BJ (cell line): ENCODE data around the gene KRAS. TPM values are rescaled to one million over a fixed set of nuclear protein-coding genes. Genes with fewer than 3 reads are reported as not detected.

ENCODE experiments used
- CTCF ChIA-PET: fragments of 350-600 bp; formaldehyde crosslinking; extraction: SDS; loops from one replicate; lab custom pipeline; 2021; ENCODE audit warnings: antibody characterized with exemption, inconsistent platforms; lab: Yijun Ruan, JAX
- POLR2A ChIA-PET: fragments of 300-600 bp; sonication (Branson Sonifier 250); formaldehyde crosslinking; extraction: SDS; loops from one replicate; lab custom pipeline; 2021; ENCODE audit warnings: antibody characterized with exemption; lab: Charles Lee
- DNase-seq: peaks from one replicate; pipeline ENCODE4 v3.0.0-alpha.2; 2011; ENCODE audit warnings: low read depth
- H3K27me3 ChIP-seq: 2 replicates; pipeline ENCODE4 v1.6.0; 2011; ENCODE audit warnings: low read length; ENCODE audit not compliant: control insufficient read depth, insufficient read depth
- H3K36me3 ChIP-seq: 2 replicates; pipeline ENCODE4 v1.5.1; 2011; ENCODE audit warnings: low read length; ENCODE audit not compliant: control insufficient read depth, insufficient read depth
- H3K4me3 ChIP-seq: 2 replicates; pipeline ENCODE4 v1.5.1; 2011; ENCODE audit warnings: low read depth, mild to moderate bottlenecking, control low read depth, low read length
- polyA plus RNA-seq: library from polyadenylated mRNA; depleted of rRNA; stranded (reverse); fragments of >200 nt; gene quantifications from 2 replicates; pipeline ENCODE4 v1.2.3, GENCODE V29; 2011
- TF ChIP-seq, protein P1 (sequence below): IDR thresholded peaks from 2 replicates; pipeline ENCODE4 v1.5.1; 2011; ENCODE audit warnings: low read depth, mild to moderate bottlenecking, control low read depth, inconsistent platforms, low read length, moderate library complexity; ENCODE audit not compliant: insufficient read depth

KRAS gene
- polyA plus RNA-seq, 1 experiment: 8.5 TPM

DNA sequence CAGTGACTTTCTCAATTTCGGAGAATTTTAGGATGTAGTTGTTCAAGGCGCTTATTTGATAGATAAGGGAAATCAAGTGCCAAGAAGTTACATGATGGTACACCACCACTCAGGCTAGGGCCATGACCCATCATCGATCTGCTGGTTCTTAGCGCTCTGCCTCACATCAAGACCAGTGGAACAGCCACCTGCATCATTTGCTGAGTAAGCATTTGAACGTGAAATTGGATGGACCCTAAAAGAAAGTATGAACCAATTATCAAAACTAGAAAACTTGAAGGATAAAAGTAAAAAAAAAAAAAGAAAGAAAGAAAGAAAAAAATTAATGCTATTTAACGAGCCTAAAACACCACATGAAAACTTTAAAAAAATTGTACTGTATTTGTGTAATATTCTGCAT is 27.5 kb upstream of the KRAS start:
- H3K27me3 ChIP-seq: no peaks in the 10 kb centered on the region
- H3K36me3 ChIP-seq: no peaks in the 10 kb centered on the region
- ChIA-PET POLR2A (no interaction called here), CTCF (no interaction called here)
- no peak overlapping the region for H3K4me3 ChIP-seq
- no peak for DNase-seq
- TF ChIP-seq, protein P1, sequence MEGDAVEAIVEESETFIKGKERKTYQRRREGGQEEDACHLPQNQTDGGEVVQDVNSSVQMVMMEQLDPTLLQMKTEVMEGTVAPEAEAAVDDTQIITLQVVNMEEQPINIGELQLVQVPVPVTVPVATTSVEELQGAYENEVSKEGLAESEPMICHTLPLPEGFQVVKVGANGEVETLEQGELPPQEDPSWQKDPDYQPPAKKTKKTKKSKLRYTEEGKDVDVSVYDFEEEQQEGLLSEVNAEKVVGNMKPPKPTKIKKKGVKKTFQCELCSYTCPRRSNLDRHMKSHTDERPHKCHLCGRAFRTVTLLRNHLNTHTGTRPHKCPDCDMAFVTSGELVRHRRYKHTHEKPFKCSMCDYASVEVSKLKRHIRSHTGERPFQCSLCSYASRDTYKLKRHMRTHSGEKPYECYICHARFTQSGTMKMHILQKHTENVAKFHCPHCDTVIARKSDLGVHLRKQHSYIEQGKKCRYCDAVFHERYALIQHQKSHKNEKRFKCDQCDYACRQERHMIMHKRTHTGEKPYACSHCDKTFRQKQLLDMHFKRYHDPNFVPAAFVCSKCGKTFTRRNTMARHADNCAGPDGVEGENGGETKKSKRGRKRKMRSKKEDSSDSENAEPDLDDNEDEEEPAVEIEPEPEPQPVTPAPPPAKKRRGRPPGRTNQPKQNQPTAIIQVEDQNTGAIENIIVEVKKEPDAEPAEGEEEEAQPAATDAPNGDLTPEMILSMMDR: no peak

- Histone ChIP-seq H3K4me3 (no peak overlapping the region), H3K27me3 (no peaks in the 10 kb centered on the region), H3K36me3 (no peaks in the 10 kb centered on the region)
- TF ChIP-seq, protein P1: no peak
- DNase-seq: peak; percentile 22
- ChIA-PET POLR2A (no interaction called here), CTCF (no interaction called here)
These were observed 25.6 kb upstream of the KRAS start for GRCh38 chr12:25276199-25276937.

DNA sequence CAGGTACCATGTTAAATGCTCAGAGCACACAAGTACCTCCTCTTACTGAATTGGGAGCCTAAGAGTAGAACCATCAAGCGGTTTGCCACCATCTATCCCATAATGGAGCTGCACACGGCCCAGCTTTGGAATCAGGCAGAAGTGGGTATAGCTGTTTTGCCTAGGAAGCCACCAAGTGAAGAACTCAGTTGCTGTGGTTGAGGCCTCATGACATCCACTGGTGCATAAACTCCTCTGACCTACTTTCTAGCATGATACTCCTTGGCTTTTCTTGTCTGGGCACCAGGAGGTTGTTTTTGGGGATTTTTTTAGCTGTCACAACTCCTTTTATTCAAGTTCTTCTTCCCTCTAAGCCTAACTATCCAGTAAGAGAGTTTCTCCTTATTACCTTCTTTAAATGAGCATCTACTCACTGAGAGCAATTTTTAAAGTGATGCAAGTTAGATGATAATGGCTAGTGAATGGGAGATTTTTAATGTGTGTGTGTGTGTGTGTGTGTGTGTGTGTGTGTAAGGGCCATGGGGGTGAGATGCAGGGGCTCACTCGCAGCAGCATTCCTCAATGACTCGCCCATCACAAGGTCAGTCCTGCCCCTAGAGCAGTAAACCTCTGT is 20.9 kb upstream of the KRAS start:
- CTCF ChIA-PET: no interaction called here
- Histone ChIP-seq H3K36me3 (no peaks in the 10 kb centered on the region), H3K4me3 (no peak overlapping the region), H3K27me3 (no peaks in the 10 kb centered on the region)
- TF ChIP-seq, protein P1: no peak
- DNase-seq: no peak
- POLR2A ChIA-PET: interaction anchor here (0.6 kb wide), 1 partner anchor 97 kb away, joined by 3 read pairs; no protein-coding TSS in a partner anchor

- CTCF ChIA-PET: interaction anchor here (0.6 to 1.9 kb wide), 3 partner anchors 29 to 166 kb away, joined by 3 to 6 read pairs (median 3); no protein-coding TSS in a partner anchor
- POLR2A ChIA-PET: no interaction called here
- TF ChIP-seq, protein P1: no peak
- Histone ChIP-seq H3K36me3 (no peaks in the 10 kb centered on the region), H3K27me3 (no peaks in the 10 kb centered on the region), H3K4me3 (no peak overlapping the region)
- no peak for DNase-seq
These were observed 19.0 kb upstream of the KRAS start for GRCh38 chr12:25269701-25270100.

DNA sequence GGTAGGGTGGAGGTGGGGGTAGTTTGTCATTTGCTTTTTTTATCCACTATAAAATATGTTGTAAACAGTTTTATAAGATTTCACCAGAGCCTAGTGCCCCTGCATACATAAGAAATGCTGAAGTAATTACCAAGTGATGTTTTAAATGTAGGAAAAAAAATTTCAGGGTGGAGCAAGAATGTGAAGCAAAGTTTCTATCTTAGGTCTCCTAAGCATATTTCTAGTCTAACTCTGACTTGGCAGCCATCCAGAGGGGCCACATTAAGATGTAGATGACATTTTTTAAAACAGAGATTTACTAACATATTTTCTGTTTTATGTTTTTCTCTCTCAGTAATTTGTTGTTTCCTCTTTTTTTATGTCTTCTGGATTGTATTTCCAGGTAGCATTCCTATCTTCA is 15.8 kb upstream of the KRAS start:
- TF ChIP-seq, protein P1: no peak
- Histone ChIP-seq H3K27me3 (no peaks in the 10 kb centered on the region), H3K4me3 (no peak overlapping the region), H3K36me3 (no peaks in the 10 kb centered on the region)
- peak; percentile 39 for DNase-seq
- CTCF ChIA-PET: no interaction called here
- POLR2A ChIA-PET: no interaction called here
